SK-N-SH (cell line): ENCODE data around the gene RFK. TPM values are rescaled to one million over a fixed set of nuclear protein-coding genes. Genes with fewer than 3 reads are reported as not detected.

Experiments
- CTCF ChIA-PET: fragments of 300-600, 350-600 bp; formaldehyde crosslinking; extraction: SDS; loops from one replicate; lab custom pipeline; 2021; lab: Yijun Ruan, JAX
- POLR2A ChIA-PET: fragments of 350-600 bp; sonication (Branson Sonifier 250); formaldehyde crosslinking; extraction: SDS; loops from one replicate; lab custom pipeline; 2020; ENCODE audit warnings: antibody characterized with exemption, inconsistent platforms; lab: Yijun Ruan, JAX
- DNase-seq: peaks from one replicate; pipeline ENCODE4 v3.0.0; 2012
- H2AFZ ChIP-seq: fragments of 200-600 bp; sonication (generic); 2 replicates; pipeline ENCODE4 v1.8.1; 2016; ENCODE audit warnings: antibody characterized with exemption, mild to moderate bottlenecking, low read depth
- H3F3A ChIP-seq: fragments of 200-600 bp; sonication (generic); replicated peaks from 2 replicates; pipeline ENCODE3; 2016; ENCODE audit warnings: antibody characterized with exemption, mild to moderate bottlenecking; ENCODE audit not compliant: insufficient read depth
- H3K27ac ChIP-seq, 2 experiments: fragments of 200-500 bp in 1 of 2; fragments of 200-600 bp in 1 of 2; sonication (Bioruptor generic) in 1 of 2; sonication (generic), shearing (Covaris generic) in 1 of 2; 2 replicates each; pipeline versions ENCODE4 v1.5.1 to v1.6.1; 2014 to 2016; ENCODE audit warnings: low read depth in 2 of 2, inconsistent platforms in 1 of 2, low read length in 1 of 2, mild to moderate bottlenecking in 1 of 2, mixed read lengths in 1 of 2
- H3K27me3 ChIP-seq: fragments of 200-600 bp; sonication (generic), shearing (Covaris generic); 2 replicates; pipeline ENCODE4 v1.6.1; 2016; ENCODE audit warnings: mixed run types; ENCODE audit not compliant: insufficient read depth
- H3K36me3 ChIP-seq, 2 experiments: fragments of 200-500 bp in 1 of 2; fragments of 200-600 bp in 1 of 2; sonication (Bioruptor generic) in 1 of 2; sonication (generic) in 1 of 2; replicated peaks in 1 of 2; 2 replicates each; pipeline versions ENCODE3 to v1.5.1; 2014 to 2016; ENCODE audit warnings: low read length in 1 of 2, mild to moderate bottlenecking in 1 of 2; ENCODE audit not compliant: insufficient read depth in 2 of 2, control insufficient read depth in 1 of 2
- H3K4me1 ChIP-seq, 2 experiments: fragments of 200-500 bp in 1 of 2; fragments of 200-600 bp in 1 of 2; sonication (Bioruptor generic) in 1 of 2; sonication (generic), shearing (Covaris generic) in 1 of 2; 2 replicates each; pipeline versions ENCODE4 v1.5.1 to v1.6.1; 2014 to 2016; ENCODE audit warnings: low read depth in 1 of 2, low read length in 1 of 2, mixed run types in 1 of 2; ENCODE audit not compliant: insufficient read depth in 2 of 2, control insufficient read depth in 1 of 2
- H3K4me2 ChIP-seq: fragments of 200-600 bp; sonication (generic), shearing (Covaris generic); 2 replicates; pipeline ENCODE4 v1.6.1; 2017; ENCODE audit warnings: mixed run types
- H3K4me3 ChIP-seq, 2 experiments: fragments of 200-500 bp in 1 of 2; fragments of 200-600 bp in 1 of 2; sonication (Bioruptor generic) in 1 of 2; sonication (generic), shearing (Covaris generic) in 1 of 2; 2 replicates each; pipeline versions ENCODE4 v1.5.1 to v1.8.1; 2014 to 2016; ENCODE audit warnings: low read depth in 2 of 2, inconsistent platforms in 1 of 2, low read length in 1 of 2, mild to moderate bottlenecking in 1 of 2, mixed read lengths in 1 of 2, moderate library complexity in 1 of 2
- H3K79me2 ChIP-seq: fragments of 200-600 bp; sonication (generic); 2 replicates; pipeline ENCODE4 v1.8.1; 2017; ENCODE audit warnings: mild to moderate bottlenecking; ENCODE audit not compliant: insufficient read depth
- H3K9ac ChIP-seq: fragments of 200-600 bp; sonication (generic); 2 replicates; pipeline ENCODE4 v1.6.1; 2017; ENCODE audit warnings: mixed run types
- H3K9me2 ChIP-seq: fragments of 200-600 bp; sonication (generic); 2 replicates; pipeline ENCODE4 v1.6.1; 2017; ENCODE audit warnings: mixed run types
- H3K9me3 ChIP-seq: fragments of 200-600 bp; sonication (generic); 2 replicates; pipeline ENCODE4 v1.6.1; 2017; ENCODE audit warnings: mixed run types, mild to moderate bottlenecking, moderate library complexity
- H4K20me1 ChIP-seq: fragments of 200-600 bp; sonication (generic); 2 replicates; pipeline ENCODE4 v1.6.1; 2017; ENCODE audit warnings: mild to moderate bottlenecking, mixed run types; ENCODE audit not compliant: insufficient read depth
- EZH2phosphoT487 ChIP-seq: fragments of 200-600 bp; sonication (generic); IDR thresholded peaks from 2 replicates; pipeline ENCODE4 v1.6.1; 2017; ENCODE audit warnings: low read depth, mixed run types, mild to moderate bottlenecking, antibody characterized with exemption, moderate library complexity, borderline replicate concordance
- FOSL2 ChIP-seq: IDR thresholded peaks from 2 replicates; pipeline ENCODE4 v1.4.0; 2012; ENCODE audit warnings: low read depth, mild to moderate bottlenecking, moderate library complexity, borderline replicate concordance
- FOXJ3 ChIP-seq: sonication (generic); formaldehyde crosslinking; IDR thresholded peaks from 2 replicates; pipeline ENCODE4 v1.5.1; 2020; ENCODE audit warnings: mild to moderate bottlenecking, missing genetic modification reagents
- GATA2 ChIP-seq: sonication (generic); formaldehyde crosslinking; IDR thresholded peaks from 2 replicates; pipeline ENCODE4 v1.5.0; 2020; ENCODE audit warnings: mild to moderate bottlenecking, missing genetic modification reagents
- JUND ChIP-seq: IDR thresholded peaks from 2 replicates; pipeline ENCODE4 v1.4.0; 2012
- MEF2A ChIP-seq: IDR thresholded peaks from 2 replicates; pipeline ENCODE4 v1.4.0; 2012; ENCODE audit warnings: low read depth, borderline replicate concordance
- MXI1 ChIP-seq: IDR thresholded peaks from 2 replicates; pipeline ENCODE4 v1.6.1; 2012; ENCODE audit warnings: mild to moderate bottlenecking, low read depth, low read length, improper control_type of control experiment
- NFIC ChIP-seq: IDR thresholded peaks from 2 replicates; pipeline ENCODE4 v1.4.0; 2012; ENCODE audit warnings: borderline replicate concordance
- NRF1 ChIP-seq: IDR thresholded peaks from 2 replicates; pipeline ENCODE4 v1.6.1; 2012; ENCODE audit warnings: low read depth, mild to moderate bottlenecking, low read length
- POLR2AphosphoS5 ChIP-seq: IDR thresholded peaks from 2 replicates; pipeline ENCODE4 v1.6.1; 2012; ENCODE audit warnings: low read depth, low read length
- RAD21 ChIP-seq: IDR thresholded peaks from 2 replicates; pipeline ENCODE4 v1.6.1; 2012; ENCODE audit warnings: mild to moderate bottlenecking, low read length
- RCOR1 ChIP-seq: fragments of 150-350 bp; IDR thresholded peaks from 2 replicates; pipeline ENCODE4 v1.6.1; 2017; ENCODE audit warnings: antibody characterized with exemption, low read length
- REST ChIP-seq: IDR thresholded peaks from 2 replicates; pipeline ENCODE4 v1.6.1; 2012; ENCODE audit warnings: mild to moderate bottlenecking, low read depth, low read length, moderate library complexity
- RXRA ChIP-seq: IDR thresholded peaks from 2 replicates; pipeline ENCODE4 v1.4.0; 2012; ENCODE audit warnings: low read depth, mild to moderate bottlenecking, borderline replicate concordance
- SIN3A ChIP-seq: IDR thresholded peaks from 2 replicates; pipeline ENCODE4 v1.6.1; 2012; ENCODE audit warnings: low read depth, mild to moderate bottlenecking, low read length, moderate library complexity, borderline replicate concordance
- TAF1 ChIP-seq: IDR thresholded peaks from 2 replicates; pipeline ENCODE4 v1.6.1; 2012; ENCODE audit warnings: low read depth, mild to moderate bottlenecking, low read length, moderate library complexity, borderline replicate concordance
- TCF12 ChIP-seq: IDR thresholded peaks from 2 replicates; pipeline ENCODE4 v1.4.0; 2012
- YY1 ChIP-seq: IDR thresholded peaks from 2 replicates; pipeline ENCODE4 v1.4.0; 2012; ENCODE audit warnings: low read depth, mild to moderate bottlenecking
- whole genome bisulfite sequencing: methylation state at CpG from one replicate; pipeline ENCODE4 v1.1.6; 2017; ENCODE audit warnings: low lambda C conversion rate; 5-methylcytosine and 5-hydroxymethylcytosine counted together
- polyA plus RNA-seq, 3 experiments: library from polyadenylated mRNA; depleted of rRNA; stranded (reverse); fragments of >200 nt; gene quantifications; 2 replicates each; pipeline ENCODE4 v1.2.3, GENCODE V29; 2012
- TF ChIP-seq, protein P1 (sequence below): fragments of 200-600 bp; sonication (generic); IDR thresholded peaks from 2 replicates; pipeline ENCODE4 v1.6.1; 2017; ENCODE audit warnings: antibody characterized with exemption, mild to moderate bottlenecking, moderate library complexity

The RFK gene
- polyA plus RNA-seq, 1 of the 3 experiments (the other 2 are of a cell fraction): 7.2 TPM

DNA sequence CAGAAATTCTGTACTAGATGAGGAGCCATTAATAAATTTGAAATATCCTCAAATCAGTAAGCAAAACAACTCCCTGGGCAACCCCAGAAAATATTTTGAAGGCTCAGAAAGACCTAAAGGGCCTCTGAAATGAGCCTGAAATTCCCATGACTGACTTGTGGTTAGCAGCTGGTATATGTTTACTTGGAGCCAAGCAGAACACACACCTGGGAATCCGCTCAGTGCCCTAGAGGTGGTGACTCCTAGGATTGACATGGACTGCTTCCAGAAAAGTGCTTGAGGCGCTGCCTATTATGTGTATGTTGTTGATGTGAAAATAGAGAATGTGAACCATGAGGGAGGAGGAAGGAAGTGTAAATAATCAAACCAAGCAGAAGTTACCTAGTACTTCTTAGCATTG lies 14.7 kb downstream of the RFK start:
- H3K9me3 ChIP-seq: no peaks in the 10 kb centered on the region
- no peak overlapping the region for H3K27ac ChIP-seq
- 63% methylated on average over 2 of the region's 2 CpGs for WGBS
- H3K79me2 ChIP-seq: no peaks in the 10 kb centered on the region
- ChIA-PET POLR2A (no interaction called here), CTCF (interaction anchor here (1.0 kb wide), 1 partner anchor 15 kb away, joined by 3 read pairs; the partner anchor contains the start of gene RFK)
- no peak for DNase-seq
- H3K4me1 ChIP-seq: peaks cover 0 to 2% of the 10 kb centered on the region in 2 experiments; a peak in 1 of 4 replicates
- peaks cover 3% of the 10 kb centered on the region for H3F3A ChIP-seq
- TF ChIP-seq MEF2A: no peak
- TF ChIP-seq RAD21: no peak
- TF ChIP-seq NRF1: no peak
- no peak for TF ChIP-seq REST
- TF ChIP-seq RCOR1: no peak
- no peak for TF ChIP-seq MXI1
- no peak for TF ChIP-seq SIN3A
- H3K36me3 ChIP-seq: no peaks in the 10 kb centered on the region
- no peak overlapping the region for H3K4me3 ChIP-seq
- H3K9ac ChIP-seq: no peak overlapping the region
- no peak overlapping the region for H3K4me2 ChIP-seq
- H2AFZ ChIP-seq: no peak overlapping the region
- no peaks in the 10 kb centered on the region for H4K20me1 ChIP-seq
- no peaks in the 10 kb centered on the region for H3K27me3 ChIP-seq
- H3K9me2 ChIP-seq: no peaks in the 10 kb centered on the region

DNA sequence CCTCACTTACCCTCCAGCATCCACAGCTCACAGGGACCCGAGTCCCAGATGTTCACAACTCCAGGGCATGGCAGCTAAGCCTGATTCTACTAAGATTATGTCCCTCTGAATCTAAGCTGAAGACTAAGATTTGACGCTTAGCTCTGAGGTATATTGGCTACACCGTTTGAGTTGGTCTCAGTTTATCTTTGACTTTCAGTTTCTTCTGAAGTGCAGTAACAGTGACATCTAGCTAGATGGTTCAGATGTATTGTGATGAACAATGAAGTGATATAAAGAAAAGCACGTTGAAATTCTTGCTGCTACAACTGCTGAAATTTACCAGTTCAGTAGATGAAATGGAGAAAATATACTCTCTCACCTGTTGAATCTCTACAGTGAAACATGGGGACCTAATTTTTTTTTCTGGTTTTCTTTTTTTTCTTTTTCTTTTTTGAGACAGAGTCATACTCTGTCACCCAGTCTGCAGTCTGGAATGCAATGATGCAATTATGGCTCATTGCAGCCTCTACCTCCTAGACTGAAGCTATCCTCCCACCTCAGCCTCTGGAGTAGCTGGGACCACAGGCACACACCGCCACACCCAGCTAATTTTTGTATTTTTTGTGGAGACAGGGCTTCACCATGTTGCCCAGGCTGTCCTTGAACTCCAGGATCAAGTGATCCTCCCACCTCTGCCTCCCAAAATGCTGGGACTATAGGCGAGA lies 15.7 kb downstream of the RFK start:
- Histone ChIP-seq H3K36me3 (no peaks in the 10 kb centered on the region), H3K4me1 (peaks cover 0 to 2% of the 10 kb centered on the region in 2 experiments; a peak in 1 of 4 replicates), H3F3A (peaks cover under 1% of the 10 kb centered on the region), H2AFZ (no peak overlapping the region), H3K79me2 (no peaks in the 10 kb centered on the region), H3K4me2 (no peak overlapping the region), H3K27me3 (no peaks in the 10 kb centered on the region), H3K9ac (no peak overlapping the region), H3K9me3 (no peaks in the 10 kb centered on the region), H4K20me1 (no peaks in the 10 kb centered on the region), H3K4me3 (no peak overlapping the region), H3K27ac (no peak overlapping the region), H3K9me2 (no peaks in the 10 kb centered on the region)
- WGBS: 64% methylated on average over 5 of the region's 6 CpGs
- POLR2A ChIA-PET: no interaction called here
- DNase-seq: no peak
- CTCF ChIA-PET: interaction anchor here (1.0 to 1.4 kb wide), 2 partner anchors 16 kb away, joined by 3 to 4 read pairs; partner anchors contain the start of gene RFK
- no peak for TF ChIP-seq NFIC
- no peak for TF ChIP-seq FOSL2
- TF ChIP-seq EZH2phosphoT487: no peak
- TF ChIP-seq TCF12: no peak
- TF ChIP-seq GATA2 (CRISPR knock-in tag): no peak
- TF ChIP-seq TAF1: no peak
- TF ChIP-seq POLR2AphosphoS5: no peak
- no peak for TF ChIP-seq RAD21
- no peak for TF ChIP-seq JUND
- TF ChIP-seq MXI1: no peak
- no peak for TF ChIP-seq YY1
- no peak for TF ChIP-seq RCOR1
- TF ChIP-seq, protein P1, sequence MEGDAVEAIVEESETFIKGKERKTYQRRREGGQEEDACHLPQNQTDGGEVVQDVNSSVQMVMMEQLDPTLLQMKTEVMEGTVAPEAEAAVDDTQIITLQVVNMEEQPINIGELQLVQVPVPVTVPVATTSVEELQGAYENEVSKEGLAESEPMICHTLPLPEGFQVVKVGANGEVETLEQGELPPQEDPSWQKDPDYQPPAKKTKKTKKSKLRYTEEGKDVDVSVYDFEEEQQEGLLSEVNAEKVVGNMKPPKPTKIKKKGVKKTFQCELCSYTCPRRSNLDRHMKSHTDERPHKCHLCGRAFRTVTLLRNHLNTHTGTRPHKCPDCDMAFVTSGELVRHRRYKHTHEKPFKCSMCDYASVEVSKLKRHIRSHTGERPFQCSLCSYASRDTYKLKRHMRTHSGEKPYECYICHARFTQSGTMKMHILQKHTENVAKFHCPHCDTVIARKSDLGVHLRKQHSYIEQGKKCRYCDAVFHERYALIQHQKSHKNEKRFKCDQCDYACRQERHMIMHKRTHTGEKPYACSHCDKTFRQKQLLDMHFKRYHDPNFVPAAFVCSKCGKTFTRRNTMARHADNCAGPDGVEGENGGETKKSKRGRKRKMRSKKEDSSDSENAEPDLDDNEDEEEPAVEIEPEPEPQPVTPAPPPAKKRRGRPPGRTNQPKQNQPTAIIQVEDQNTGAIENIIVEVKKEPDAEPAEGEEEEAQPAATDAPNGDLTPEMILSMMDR: no peak
- no peak for TF ChIP-seq SIN3A
- no peak for TF ChIP-seq FOXJ3
- no peak for TF ChIP-seq RXRA
- no peak for TF ChIP-seq NRF1
